Spleen (tissue), 7 donors: ENCODE measurements around the gene SLC26A1.
A peak's percentile ranks its signal among the peaks of the same experiment; 100 is the strongest.

Experiments used
- CTCF ChIP-seq, 11 experiments: fragments of 200-600 bp in 7 of 11; fragments of 450-650 bp in 4 of 11; sonication (generic) in 4 of 11; IDR thresholded peaks in 8 of 11; conservative IDR thresholded peaks in 3 of 11; 1 replicate in 7 of 11; 2 replicates in 4 of 11; pipeline versions ENCODE4 v1.4.0 to v1.8.0; 2016 to 2021; ENCODE audit warnings: antibody characterized with exemption in 11 of 11, inconsistent platforms in 4 of 11, mild to moderate bottlenecking in 1 of 11
- POLR2A ChIP-seq, 3 donors: fragments of 450-650 bp; IDR thresholded peaks; one replicate each; pipeline ENCODE4 v1.5.1; 2017; ENCODE audit warnings: antibody characterized with exemption in 3 of 3, mild to moderate bottlenecking in 1 of 3
- POLR2AphosphoS5 ChIP-seq, 3 donors: sonication (generic); formaldehyde crosslinking; IDR thresholded peaks; one replicate each; pipeline ENCODE4 v1.5.1; 2017; ENCODE audit warnings: antibody characterized with exemption in 3 of 3
- donor health status: DM: no; HTN: no; CAD: no; lungs with moderate emphysema.
- donor health status: DM: no; HTN: no; CAD: no.
- donor health status: DM: no; HTN: no; CAD: no.

DNA sequence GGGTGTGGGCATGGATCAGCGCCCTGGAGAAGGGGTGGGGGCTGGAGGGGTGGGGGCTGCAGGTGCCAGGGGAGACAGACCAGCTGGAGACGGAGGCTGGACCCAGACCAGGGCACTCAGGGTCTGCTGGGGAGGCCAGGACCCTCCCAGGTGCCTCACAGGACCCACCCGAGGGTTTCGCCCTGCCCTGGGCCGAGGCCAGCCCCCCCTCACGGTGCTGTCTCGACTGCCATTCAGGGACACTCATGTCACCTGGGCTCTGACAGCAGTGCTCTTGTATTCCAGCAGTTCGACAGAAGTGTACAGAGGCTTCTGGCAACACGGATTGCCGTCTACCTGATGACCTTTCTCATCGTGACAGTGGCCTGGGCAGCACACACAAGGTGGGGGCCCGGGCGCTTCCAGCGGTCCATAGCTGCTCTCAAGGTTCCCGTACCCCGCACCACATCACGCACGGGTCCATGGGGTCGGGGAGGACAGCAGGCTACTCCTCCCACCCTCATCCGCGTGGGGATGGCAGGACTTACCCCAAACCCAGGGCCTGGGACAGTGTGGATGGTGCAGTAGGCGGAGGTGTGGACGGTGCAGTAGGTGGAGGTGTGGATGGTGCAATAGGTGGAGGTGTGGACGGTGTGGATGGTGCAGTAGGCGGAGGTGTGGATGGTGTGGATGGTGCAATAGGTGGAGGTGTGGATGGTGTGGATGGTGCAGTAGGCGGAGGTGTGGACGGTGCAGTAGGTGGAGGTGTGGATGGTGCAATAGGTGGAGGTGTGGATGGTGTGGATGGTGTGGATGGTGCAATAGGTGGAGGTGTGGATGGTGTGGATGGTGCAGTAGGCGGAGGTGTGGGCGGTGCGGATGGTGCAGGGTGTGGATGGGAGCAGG is 42.8 kb downstream of the SLC26A1 start:
- TF ChIP-seq CTCF (IDR thresholded peaks at IDR 0.05 in 8 of 11, conservative IDR thresholded peaks at IDR 0.05 in 3 of 11) (no peak), POLR2AphosphoS5 (IDR thresholded peaks at IDR 0.05) (peak in 1 of 3 donors; percentile 15), POLR2A (IDR thresholded peaks at IDR 0.05) (no peak)
